Ishikawa (cell line): ENCODE results near the gene GPRC5D.

Source experiments
- CEBPB ChIP-seq: IDR thresholded peaks from 2 replicates; pipeline ENCODE4 v1.6.1; 2012
- EP300 ChIP-seq: IDR thresholded peaks from 2 replicates; pipeline ENCODE4 v1.6.1; 2012; ENCODE audit warnings: borderline replicate concordance
- FOXM1 ChIP-seq: IDR thresholded peaks from 2 replicates; pipeline ENCODE4 v1.6.1; 2012; ENCODE audit warnings: low read depth, borderline replicate concordance
- MAX ChIP-seq: IDR thresholded peaks from 2 replicates; pipeline ENCODE4 v1.6.1; 2012
- NFIC ChIP-seq: IDR thresholded peaks from 2 replicates; pipeline ENCODE4 v1.6.1; 2012
- RAD21 ChIP-seq: IDR thresholded peaks from 2 replicates; pipeline ENCODE4 v1.6.1; 2012; ENCODE audit warnings: low read depth
- REST ChIP-seq: IDR thresholded peaks from 2 replicates; pipeline ENCODE4 v1.6.1; 2012; ENCODE audit warnings: low read depth, mild to moderate bottlenecking
- TAF1 ChIP-seq: IDR thresholded peaks from 2 replicates; pipeline ENCODE4 v1.6.1; 2012; ENCODE audit warnings: low read depth, mild to moderate bottlenecking
- TCF12 ChIP-seq: IDR thresholded peaks from 2 replicates; pipeline ENCODE4 v1.6.1; 2012; ENCODE audit warnings: low read depth
- TEAD4 ChIP-seq: IDR thresholded peaks from 2 replicates; pipeline ENCODE4 v1.6.1; 2012
- USF1 ChIP-seq: IDR thresholded peaks from 2 replicates; pipeline ENCODE4 v1.6.1; 2012
- YY1 ChIP-seq: IDR thresholded peaks from 2 replicates; pipeline ENCODE4 v1.6.1; 2012; ENCODE audit warnings: low read depth
- ZBTB7A ChIP-seq: IDR thresholded peaks from 2 replicates; pipeline ENCODE4 v1.6.1; 2012; ENCODE audit warnings: low read depth

GRCh38 chr12:13000925-13001774 is 49.2 kb upstream of the GPRC5D start:
- no peak for TF ChIP-seq ZBTB7A
- no peak for TF ChIP-seq EP300
- TF ChIP-seq NFIC: no peak
- TF ChIP-seq RAD21: no peak
- 0 out of 2 replicates have a peak, but pooled peaks have one; percentile 6 for TF ChIP-seq TEAD4
- TF ChIP-seq TAF1: no peak
- no peak for TF ChIP-seq REST
- TF ChIP-seq CEBPB: no peak
- TF ChIP-seq USF1: 0 out of 2 replicates have a peak, but pooled peaks have one; percentile 7
- TF ChIP-seq YY1: no peak
- no peak for TF ChIP-seq TCF12
- TF ChIP-seq FOXM1: no peak
- TF ChIP-seq MAX: no peak
